Endothelial cell of umbilical vein (primary cell): ENCODE measurements around the gene POLD3. TPM values are rescaled to one million over a fixed set of nuclear protein-coding genes. Genes with fewer than 3 reads are reported as not detected.

Experiments
- BruUV-seq: library from RNA; stranded (reverse); fragments of 400-500 nt; replicated peaks from 2 replicates; lab custom pipeline; 2021; lab: Mats Ljungman, UMichigan
- CTCF ChIA-PET: fragments of 300-600, 350-600 bp; sonication (Branson Sonifier 250); formaldehyde crosslinking; loops from one replicate; lab custom pipeline; 2021; ENCODE audit warnings: antibody characterized with exemption, inconsistent platforms; lab: Charles Lee
- POLR2A ChIA-PET: fragments of 300-600, 350-600 bp; sonication (Branson Sonifier 250); formaldehyde crosslinking; loops from one replicate; lab custom pipeline; 2021; ENCODE audit warnings: antibody characterized with exemption, inconsistent platforms; lab: Charles Lee
- DNase-seq: peaks from one replicate; pipeline ENCODE4 v3.0.0-alpha.2; 2011; ENCODE audit warnings: low read depth, low spot score
- FAIRE-seq: peaks from 2 replicates; lab custom pipeline; 2011; peaks lifted over from hg19 to GRCh38; lab: Jason Lieb, UNC
- H2AFZ ChIP-seq: 2 replicates; pipeline ENCODE4 v1.6.0; 2012; ENCODE audit warnings: low read depth, low read length, control low read depth, inconsistent platforms
- H3K27ac ChIP-seq: 2 replicates; pipeline ENCODE4 v1.5.1; 2011; ENCODE audit warnings: low read depth, mild to moderate bottlenecking, control low read depth, low read length, moderate library complexity; ENCODE audit not compliant: insufficient read depth
- H3K27me3 ChIP-seq, 2 experiments: 2 replicates each; pipeline versions ENCODE4 v1.6.0 to v1.6.1; 2011; ENCODE audit warnings: low read length in 2 of 2, mixed read lengths in 1 of 2; ENCODE audit not compliant: control insufficient read depth in 2 of 2, insufficient read depth in 2 of 2
- H3K36me3 ChIP-seq, 2 experiments: 2 replicates in 1 of 2; 3 replicates in 1 of 2; pipeline ENCODE4 v1.5.1; 2011; ENCODE audit warnings: low read length in 2 of 2, mild to moderate bottlenecking in 1 of 2, moderate library complexity in 1 of 2; ENCODE audit not compliant: control insufficient read depth in 2 of 2, insufficient read depth in 2 of 2; ENCODE audit errors: extremely low read depth in 1 of 2
- H3K4me1 ChIP-seq: 3 replicates; pipeline ENCODE4 v1.5.1; 2011; ENCODE audit warnings: mild to moderate bottlenecking, low read length; ENCODE audit not compliant: control insufficient read depth, insufficient read depth; ENCODE audit errors: extremely low read depth
- H3K4me2 ChIP-seq: 2 replicates; pipeline ENCODE4 v1.6.1; 2011; ENCODE audit warnings: low read length, control low read depth, mixed read lengths; ENCODE audit not compliant: insufficient read depth
- H3K4me3 ChIP-seq, 3 experiments: fragments of 200-600 bp in 1 of 3; sonication (generic), shearing (Covaris generic) in 1 of 3; replicated peaks in 1 of 3; 2 replicates each; pipeline ENCODE4 v1.5.1; 2011 to 2016; ENCODE audit warnings: control low read depth in 3 of 3, low read length in 3 of 3, mild to moderate bottlenecking in 2 of 3, inconsistent platforms in 1 of 3, low read depth in 1 of 3, moderate library complexity in 1 of 3; ENCODE audit not compliant: insufficient read depth in 1 of 3
- H3K79me2 ChIP-seq: 2 replicates; pipeline ENCODE4 v1.6.0; 2012; ENCODE audit warnings: low read length, inconsistent platforms; ENCODE audit not compliant: control insufficient read depth, insufficient read depth
- H3K9ac ChIP-seq: replicated peaks from 2 replicates; pipeline ENCODE3; 2011; ENCODE audit warnings: low read length, control low read depth; ENCODE audit not compliant: insufficient read depth; ENCODE audit errors: extremely low read depth
- H3K9me1 ChIP-seq: replicated peaks from 3 replicates; pipeline ENCODE4 v1.6.0; 2011; ENCODE audit warnings: mild to moderate bottlenecking, low read length; ENCODE audit not compliant: control insufficient read depth, insufficient read depth; ENCODE audit errors: extremely low read depth
- H3K9me3 ChIP-seq: replicated peaks from 2 replicates; pipeline ENCODE4 v1.5.1; 2012; ENCODE audit warnings: low read length, inconsistent platforms; ENCODE audit not compliant: control insufficient read depth, insufficient read depth
- H4K20me1 ChIP-seq: replicated peaks from 2 replicates; pipeline ENCODE3; 2011; ENCODE audit warnings: mild to moderate bottlenecking, low read length; ENCODE audit not compliant: control insufficient read depth, insufficient read depth; ENCODE audit errors: extremely low read depth
- CTCF ChIP-seq, 2 donors: IDR thresholded peaks; 1 replicate in 1 of 2; 2 replicates in 1 of 2; pipeline ENCODE4 v1.5.1; 2011; ENCODE audit warnings: low read length in 2 of 2, mild to moderate bottlenecking in 2 of 2, moderate library complexity in 2 of 2, control low read depth in 1 of 2, inconsistent platforms in 1 of 2, low read depth in 1 of 2; ENCODE audit not compliant: insufficient read depth in 1 of 2; ENCODE audit errors: extremely low read depth in 1 of 2
- EZH2 ChIP-seq: IDR thresholded peaks from 2 replicates; pipeline ENCODE4 v1.6.1; 2012; ENCODE audit warnings: borderline replicate concordance, low read depth, mild to moderate bottlenecking, moderate library complexity, low read length, inconsistent platforms; ENCODE audit not compliant: severe bottlenecking
- FOS ChIP-seq: IDR thresholded peaks from 2 replicates; pipeline ENCODE4 v1.6.1; 2011; ENCODE audit warnings: mild to moderate bottlenecking, low read length, moderate library complexity, borderline replicate concordance; ENCODE audit not compliant: insufficient read depth
- GATA2 ChIP-seq: IDR thresholded peaks from 2 replicates; pipeline ENCODE4 v1.7.0; 2011; ENCODE audit warnings: low read depth, mild to moderate bottlenecking, moderate library complexity, mixed read lengths, low read length; ENCODE audit not compliant: insufficient read length, insufficient read depth
- JUN ChIP-seq: IDR thresholded peaks from 2 replicates; pipeline ENCODE4 v1.6.1; 2011; ENCODE audit warnings: borderline replicate concordance, low read depth; ENCODE audit not compliant: insufficient read length, insufficient read depth
- MAX ChIP-seq: IDR thresholded peaks from 2 replicates; pipeline ENCODE4 v1.6.1; 2011; ENCODE audit not compliant: insufficient read depth, insufficient read length
- MYC ChIP-seq: IDR thresholded peaks from one replicate; pipeline ENCODE4 v1.6.1; 2011; ENCODE audit warnings: mild to moderate bottlenecking, low read depth, low read length
- POLR2A ChIP-seq: IDR thresholded peaks from 2 replicates; pipeline ENCODE4 v1.6.1; 2012; ENCODE audit warnings: low read depth, mild to moderate bottlenecking, control low read depth, low read length
- POLR2AphosphoS5 ChIP-seq: IDR thresholded peaks from 2 replicates; pipeline ENCODE4 v1.6.1; 2012; ENCODE audit warnings: low read depth, mild to moderate bottlenecking, control low read depth, low read length, moderate library complexity; ENCODE audit not compliant: insufficient read depth
- dilution Hi-C: fragments of 300-500 bp; cut with MboI; formaldehyde crosslinking; loops from one replicate; pipeline ENCODE4 v1.15.0; 2019; ENCODE audit warnings: low sequenced_read_pairs; ENCODE audit not compliant: extremely low pct_ligation_motif_present
- intact Hi-C: fragments of 100-400 bp; cut with micrococcal nuclease; formaldehyde crosslinking; loops from one replicate; pipeline ENCODE4 v1.10.0; 2022
- polyA plus RNA-seq, 4 experiments: library from polyadenylated mRNA; depleted of rRNA in 3 of 4; stranded (reverse) in 3 of 4; unstranded in 1 of 4; fragments of >200 nt; gene quantifications; 2 replicates each; pipeline versions ENCODE4 v1.2.1 to v1.2.3, GENCODE V29; 2011 to 2012; ENCODE audit warnings: missing spikeins in 1 of 4
- total RNA-seq: library from RNA; stranded (reverse); gene quantifications from 2 replicates; pipeline ENCODE4 v1.2.3, GENCODE V29; 2021

POLD3 gene
- total and polyA plus RNA-seq, 2 donors (not counting 3 experiments of a cell fraction or from before 2014, with no cell fraction given): 8.9 to 25.2 TPM

- POLR2A ChIA-PET: no interaction called here
- TF ChIP-seq MYC (no peak), EZH2 (no peak), JUN (no peak), GATA2 (no peak)
- Histone ChIP-seq H3K9me1 (no peaks in the 10 kb centered on the region), H3K27ac (no peak overlapping the region), H2AFZ (no peak overlapping the region), H3K36me3 (no peaks in the 10 kb centered on the region), H3K9ac (no peak overlapping the region), H3K79me2 (no peaks in the 10 kb centered on the region), H3K4me2 (no peak overlapping the region), H3K9me3 (no peaks in the 10 kb centered on the region), H3K27me3 (peaks cover 0 to 6% of the 10 kb centered on the region in 2 experiments), H3K4me1 (no peaks in the 10 kb centered on the region), H3K4me3 (no peak overlapping the region), H4K20me1 (no peaks in the 10 kb centered on the region)
- dilution Hi-C loops (no loop called here), intact Hi-C loops (no loop called here)
- BruUV-seq: no TSS peak
- no peak for FAIRE-seq
- DNase-seq: no peak
- CTCF ChIA-PET: interaction anchor here (1.1 to 3.5 kb wide), 3 partner anchors 10 to 132 kb away, joined by 4 to 17 read pairs (median 6); no protein-coding TSS in a partner anchor
These were observed 10.3 kb upstream of the POLD3 start for GRCh38 chr11:74581954-74582547.

GRCh38 chr11:74583024-74583624, 9.3 kb upstream of the POLD3 start:
- Histone ChIP-seq H3K9me3 (no peaks in the 10 kb centered on the region), H3K27ac (no peak overlapping the region), H3K9ac (no peak overlapping the region), H3K36me3 (no peaks in the 10 kb centered on the region), H3K4me2 (no peak overlapping the region), H3K9me1 (no peaks in the 10 kb centered on the region), H3K27me3 (peaks cover 5 to 8% of the 10 kb centered on the region in 2 experiments), H3K4me3 (no peak overlapping the region), H4K20me1 (no peaks in the 10 kb centered on the region), H2AFZ (no peak overlapping the region), H3K4me1 (no peaks in the 10 kb centered on the region), H3K79me2 (no peaks in the 10 kb centered on the region)
- intact Hi-C loops: no loop called here
- dilution Hi-C loops: no loop called here
- POLR2A ChIA-PET: no interaction called here
- BruUV-seq: no TSS peak
- DNase-seq (no peak), FAIRE-seq (no peak)
- TF ChIP-seq CTCF (IDR thresholded peaks at IDR 0.05; ENCODE audit: extremely low read depth in 1 of 2, insufficient read depth in 1 of 2, low read depth in 1 of 2, low read length in 2 of 2): no peak
- no peak for TF ChIP-seq EZH2
- no peak for TF ChIP-seq FOS
- TF ChIP-seq POLR2AphosphoS5: no peak
- no peak for TF ChIP-seq JUN
- TF ChIP-seq MAX: no peak
- TF ChIP-seq MYC: no peak
- no peak for TF ChIP-seq GATA2
- no peak for TF ChIP-seq POLR2A
- CTCF ChIA-PET: interaction anchor here (3.5 kb wide), 1 partner anchor 12 kb away, joined by 17 read pairs; no protein-coding TSS in a partner anchor
